HG03159 (cell line): Measurements from ENCODE around the gene ATP6V1A.

Source experiments
- ATAC-seq: cut with Tn5 transposase; IDR thresholded peaks from one replicate; pipeline ENCODE4 v1.9.1; 2021; ENCODE audit warnings: mild to moderate bottlenecking, moderate library complexity; ENCODE audit not compliant: unreplicated experiment

Gene ATP6V1A

DNA sequence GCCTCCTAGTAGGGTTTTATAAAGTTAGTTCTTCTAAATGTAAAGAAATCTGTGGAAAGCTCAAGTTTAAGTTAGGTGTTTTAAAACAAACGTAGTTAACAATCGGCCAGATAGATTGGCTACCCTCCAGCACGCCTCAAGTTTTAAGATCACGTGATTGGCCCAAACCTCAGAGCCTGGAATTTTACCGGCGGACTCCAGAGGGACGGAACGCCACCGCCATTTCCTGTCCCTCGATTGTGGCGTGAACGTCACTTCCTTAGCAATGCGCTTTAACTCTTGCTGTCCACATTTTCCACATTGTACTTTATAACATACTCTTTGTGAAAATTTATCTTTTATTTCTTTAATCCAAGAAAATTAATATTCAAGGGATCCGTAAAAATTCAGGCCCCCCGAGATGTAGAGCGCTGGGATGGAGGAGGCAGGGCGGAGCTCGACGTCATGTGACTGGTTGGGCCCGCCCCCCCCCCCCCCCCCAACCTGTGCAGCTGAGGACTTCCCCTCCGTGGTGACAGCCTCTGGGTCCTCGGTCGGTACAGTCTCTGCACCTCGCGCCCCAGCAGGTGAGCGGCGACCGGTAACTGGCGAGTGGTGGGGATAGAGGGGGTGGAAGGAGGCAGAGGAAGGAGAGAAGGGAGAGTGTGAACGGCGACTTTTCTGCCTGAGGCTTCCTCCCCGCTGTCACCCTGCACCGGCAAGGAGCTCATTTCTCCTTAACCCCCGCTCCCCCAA, at the start of gene ATP6V1A:
Gene ATP6V1A (plus strand): TSS at position 488 of the 735 bp plus-strand sequence. CDS start 31,719 bp downstream, outside the sequence.
- ATAC-seq, result peak; percentile 46

GRCh38 chr3:113697500-113698090, 49.2 kb upstream of the ATP6V1A start:
- no peak for ATAC-seq

- no peak for ATAC-seq
Observed at GRCh38 chr3:113698213-113698742, 48.6 kb upstream of the ATP6V1A start.

DNA sequence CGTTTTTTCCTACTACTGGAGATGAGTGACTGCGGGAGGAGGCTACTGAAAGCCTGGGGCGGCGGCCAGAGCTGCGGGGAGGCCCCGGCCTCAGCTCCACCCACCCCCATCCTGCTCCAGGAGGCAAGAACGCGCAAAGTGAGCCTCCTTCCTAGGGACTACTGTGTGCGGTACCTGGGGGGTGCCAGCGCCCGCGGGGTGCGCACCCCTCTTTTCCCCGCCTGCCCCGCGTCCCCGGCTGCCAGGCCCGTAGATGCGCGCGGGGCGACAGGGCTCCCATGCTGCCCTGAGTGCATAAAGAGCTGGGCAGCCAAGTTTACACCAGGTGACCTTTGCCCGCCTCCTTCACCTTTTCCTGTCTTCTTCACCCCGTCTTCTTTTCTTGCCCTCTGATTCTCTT, 47.9 kb upstream of the ATP6V1A start:
- no peak for ATAC-seq

- no peak for ATAC-seq
Observed at GRCh38 chr3:113707835-113708234, 39.0 kb upstream of the ATP6V1A start.

GRCh38 chr3:113712129-113712528, 34.7 kb upstream of the ATP6V1A start:
- ATAC-seq, result no peak

- ATAC-seq, result no peak
Observed at GRCh38 chr3:113714702-113715101, 32.1 kb upstream of the ATP6V1A start.

DNA sequence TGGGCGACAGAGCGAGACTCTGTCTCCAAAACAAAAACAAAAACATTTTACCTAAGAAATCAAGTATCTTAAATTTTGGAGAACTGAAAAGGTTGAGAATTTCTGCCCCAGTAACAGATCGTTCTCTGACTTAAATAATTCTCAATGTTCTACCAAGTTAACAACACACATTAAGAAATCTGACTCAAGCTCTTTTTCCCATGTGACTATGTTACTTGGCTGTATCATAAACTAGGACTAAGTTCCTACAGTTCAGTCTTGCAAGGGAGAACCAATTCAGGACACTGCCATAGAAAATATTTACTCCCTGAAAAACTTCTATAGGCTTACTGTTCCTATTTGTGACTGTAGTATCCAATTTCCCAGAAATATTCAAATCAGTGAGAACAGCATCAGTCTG, 29.5 kb upstream of the ATP6V1A start:
- no peak for ATAC-seq

DNA sequence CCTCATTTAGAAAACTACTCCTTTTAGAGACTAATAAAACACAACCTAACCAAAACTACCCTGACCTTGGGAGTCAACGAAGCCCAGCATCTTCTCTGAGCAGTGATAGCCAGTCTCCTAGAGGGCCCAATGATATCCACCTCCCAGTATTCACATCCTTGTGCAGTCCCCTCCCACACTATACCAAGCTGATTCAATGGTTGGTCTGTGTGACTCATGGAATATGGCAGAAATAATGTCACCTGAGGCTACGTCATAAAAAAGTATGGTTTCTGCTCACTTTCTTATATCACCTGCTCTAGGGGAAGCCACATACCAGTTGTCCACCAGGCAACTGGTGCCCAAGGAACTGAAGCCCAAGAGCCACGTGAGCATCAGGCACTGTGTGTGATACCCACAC, 29.0 kb upstream of the ATP6V1A start:
- ATAC-seq, result no peak

- ATAC-seq, result no peak
Observed at GRCh38 chr3:113719294-113719693, 27.5 kb upstream of the ATP6V1A start.

GRCh38 chr3:113719758-113720157, 27.1 kb upstream of the ATP6V1A start:
- no peak for ATAC-seq

GRCh38 chr3:113721636-113722035, 25.2 kb upstream of the ATP6V1A start:
- ATAC-seq, result no peak

DNA sequence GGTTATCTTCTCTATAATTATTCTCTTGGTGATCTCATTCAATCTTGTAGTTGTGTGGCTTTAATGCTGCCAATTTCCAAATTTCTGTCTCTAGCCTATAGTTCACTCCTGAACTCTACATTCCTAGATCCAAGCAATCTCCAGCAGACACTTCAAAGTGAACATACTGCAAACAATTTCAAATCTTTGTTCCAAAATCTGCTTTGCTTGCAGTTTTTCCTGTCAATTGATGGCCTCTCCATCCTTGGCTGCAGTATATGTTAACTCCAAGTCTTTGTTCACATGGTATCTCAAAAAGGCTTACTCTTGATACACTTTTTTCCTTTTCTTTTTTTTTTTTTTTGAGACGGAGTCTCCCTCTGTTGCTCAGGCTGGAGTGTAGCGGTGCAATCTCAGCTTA, 18.2 kb upstream of the ATP6V1A start:
- no peak for ATAC-seq

DNA sequence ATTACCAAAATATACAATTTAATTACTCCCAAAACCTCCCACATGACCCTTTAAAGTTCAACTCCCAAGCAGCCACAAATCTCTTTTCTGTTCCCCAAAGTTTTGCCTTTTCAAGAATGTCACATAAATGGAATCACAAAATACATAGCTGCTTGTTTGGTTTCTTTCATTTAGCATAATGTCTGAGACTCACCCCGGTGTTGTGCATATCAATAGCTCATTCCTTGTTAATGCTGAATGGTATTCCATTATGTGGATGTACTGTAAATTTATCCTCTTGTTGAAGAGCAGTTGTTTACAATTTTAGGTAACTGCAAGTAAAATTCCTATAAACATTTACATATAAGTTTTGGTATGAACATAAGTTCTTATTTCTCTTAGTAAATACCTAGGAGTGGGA, 16.3 kb upstream of the ATP6V1A start:
- no peak for ATAC-seq

GRCh38 chr3:113731694-113732093, 15.1 kb upstream of the ATP6V1A start:
- no peak for ATAC-seq

DNA sequence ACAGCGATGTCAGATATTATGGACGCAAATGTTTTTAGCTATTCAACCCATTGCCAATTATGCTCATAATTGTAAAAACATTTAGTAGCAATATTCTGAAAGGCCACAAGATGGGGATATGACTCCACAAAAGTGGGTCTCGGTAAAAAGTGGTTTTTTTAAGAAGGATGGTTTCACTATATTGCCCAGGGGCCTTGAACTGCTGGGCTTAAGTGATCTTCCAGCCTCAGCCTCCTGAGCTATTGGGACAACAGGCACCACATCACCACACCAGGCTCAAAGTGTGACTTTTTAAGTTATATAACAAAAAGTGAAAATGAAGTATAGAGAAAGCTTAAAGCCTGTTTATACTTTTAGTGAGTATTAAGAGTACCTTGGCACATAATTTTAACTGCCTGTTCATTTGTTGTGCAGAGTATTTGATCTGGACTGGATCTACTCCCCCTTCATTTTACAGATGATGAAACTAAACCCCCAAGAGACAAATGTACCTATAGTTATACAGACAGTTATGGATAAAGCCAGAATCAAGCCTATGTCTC, 10.2 kb upstream of the ATP6V1A start:
- ATAC-seq, result peak; percentile 65

DNA sequence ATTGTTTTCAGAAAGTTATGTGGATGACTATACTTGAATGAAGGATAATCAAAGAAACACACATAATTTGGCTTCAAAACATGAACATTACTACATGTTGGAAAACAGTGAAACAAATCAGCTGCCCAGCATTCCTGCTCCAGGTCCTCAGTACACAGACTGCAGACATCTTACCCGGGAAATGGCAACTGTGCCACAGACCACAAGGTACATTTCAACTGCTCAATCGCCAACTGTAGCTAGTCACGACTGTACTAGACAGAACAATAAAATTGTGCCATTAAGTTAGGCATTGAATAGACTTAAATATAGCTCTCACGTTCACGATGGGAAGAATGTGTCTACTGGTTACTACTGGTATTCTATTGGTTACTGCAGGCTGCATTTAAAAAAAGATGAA, 5.7 kb upstream of the ATP6V1A start:
- no peak for ATAC-seq

DNA sequence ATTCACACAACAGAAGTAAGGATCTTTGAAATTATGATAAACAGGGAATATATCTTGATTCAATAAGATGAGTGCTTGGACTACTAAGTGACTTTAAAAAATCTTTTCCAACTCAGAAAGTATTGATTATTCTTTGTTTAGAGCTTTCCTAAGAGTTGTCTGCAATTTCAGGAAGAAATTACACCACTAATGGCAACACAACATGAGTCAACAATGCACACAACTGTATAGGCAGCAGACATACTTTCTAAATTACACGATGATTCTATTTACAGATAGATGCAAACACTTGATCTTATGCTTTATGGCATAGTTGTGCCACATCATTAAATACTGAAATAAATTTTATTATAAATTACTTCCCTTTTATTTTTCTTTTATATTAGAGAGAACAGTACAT, 5.2 kb upstream of the ATP6V1A start:
- ATAC-seq, result no peak

DNA sequence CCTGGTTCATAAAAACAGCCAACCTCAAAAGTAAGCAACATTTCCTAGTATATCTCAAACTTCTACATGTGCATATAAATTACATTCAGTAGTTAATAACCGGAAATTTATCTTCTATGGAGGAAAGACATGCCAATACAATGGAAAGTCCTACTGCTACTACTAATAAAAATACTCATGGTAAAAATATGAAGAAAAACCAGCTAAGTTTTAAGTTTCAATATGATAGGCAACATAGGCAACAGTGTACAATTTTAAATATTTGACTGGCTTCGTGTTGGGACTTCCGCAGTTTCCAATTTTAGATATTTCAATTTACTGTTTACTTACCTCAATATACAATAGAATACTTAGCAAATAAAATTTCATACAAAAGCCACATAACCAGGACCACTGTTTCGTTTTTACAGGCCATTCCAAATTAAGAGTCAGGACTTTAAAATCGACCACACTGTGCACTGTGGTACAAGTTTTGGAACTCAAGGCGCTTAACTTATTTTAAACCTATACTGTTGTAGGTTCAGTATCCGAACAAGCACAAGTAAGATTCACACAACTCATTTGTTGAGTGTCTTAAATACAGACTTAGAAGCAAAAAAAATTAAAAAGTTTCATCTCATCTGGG, 3.7 kb upstream of the ATP6V1A start:
- no peak for ATAC-seq

- peak; percentile 55 for ATAC-seq
Observed at GRCh38 chr3:113744941-113745755, 1.7 kb upstream of the ATP6V1A start.
